ENCODE data around the gene ACSS2. TPM values are rescaled to one million over a fixed set of nuclear protein-coding genes. Genes with fewer than 3 reads are reported as not detected.

ACSS2 gene
- total RNA-seq, 3 donors from 2014 or later = 191 to 479 (median 302) TPM

GRCh38 chr20:34907616-34908469 lies 31.4 kb downstream of the ACSS2 start:
- no peaks in the 10 kb centered on the region for H3K36me3 ChIP-seq (ENCODE audit: low read depth)
- no peak for TF ChIP-seq CTCF (IDR thresholded peaks at IDR 0.05)
- H3K4me3 ChIP-seq = no peak overlapping the region
- ATAC-seq = peak; percentile 88
- H3K4me1 ChIP-seq (ENCODE audit: low read depth) = peaks cover 41% of the 10 kb centered on the region
- no peaks in the 10 kb centered on the region for H3K9me3 ChIP-seq
- peak in 2 of 3 donors; percentile 62 to 76 for DNase-seq
- intact Hi-C loops (cut with DNase I, micrococcal nuclease) = no loop called here

- Histone ChIP-seq H3K9me3 (no peaks in the 10 kb centered on the region), H3K36me3 (ENCODE audit: low read depth) (no peaks in the 10 kb centered on the region), H3K4me1 (ENCODE audit: low read depth) (peaks cover 34% of the 10 kb centered on the region), H3K4me3 (no peak overlapping the region)
- no peak for TF ChIP-seq CTCF (IDR thresholded peaks at IDR 0.05)
- intact Hi-C loops (cut with DNase I, micrococcal nuclease) = no loop called here
- DNase-seq = peak in 1 of 3 donors; percentile 28
- ATAC-seq = no peak
Measured at GRCh38 chr20:34915131-34915530, 38.7 kb downstream of the ACSS2 start.

- intact Hi-C loops (cut with DNase I, micrococcal nuclease) = no loop called here
- H3K36me3 ChIP-seq (ENCODE audit: low read depth) = no peaks in the 10 kb centered on the region
- peak; percentile 50 for ATAC-seq
- DNase-seq = peak in 1 of 3 donors; percentile 53
- H3K4me1 ChIP-seq (ENCODE audit: low read depth) = peaks cover 34% of the 10 kb centered on the region
- H3K4me3 ChIP-seq = no peak overlapping the region
- no peak for TF ChIP-seq CTCF (IDR thresholded peaks at IDR 0.05)
- no peaks in the 10 kb centered on the region for H3K9me3 ChIP-seq
Measured at GRCh38 chr20:34915749-34916455, 39.5 kb downstream of the ACSS2 start.

- ATAC-seq (peak; percentile 91), DNase-seq (peak in 1 of 3 donors; percentile 67)
- Histone ChIP-seq H3K9me3 (no peaks in the 10 kb centered on the region), H3K36me3 (ENCODE audit: low read depth) (no peaks in the 10 kb centered on the region), H3K4me1 (ENCODE audit: low read depth) (peaks cover 32% of the 10 kb centered on the region), H3K4me3 (no peak overlapping the region)
- no peak for TF ChIP-seq CTCF (IDR thresholded peaks at IDR 0.05)
- intact Hi-C loops (cut with DNase I, micrococcal nuclease) = no loop called here
Measured at GRCh38 chr20:34916774-34917354, 40.5 kb downstream of the ACSS2 start.

- no peak overlapping the region for H3K4me3 ChIP-seq
- intact Hi-C loops (cut with DNase I, micrococcal nuclease) = no loop called here
- no peak for DNase-seq
- TF ChIP-seq CTCF (IDR thresholded peaks at IDR 0.05) = no peak
- H3K9me3 ChIP-seq = no peaks in the 10 kb centered on the region
- peaks cover 18% of the 10 kb centered on the region for H3K4me1 ChIP-seq (ENCODE audit: low read depth)
- no peak for ATAC-seq
- H3K36me3 ChIP-seq (ENCODE audit: low read depth) = peaks cover 5% of the 10 kb centered on the region
Measured at GRCh38 chr20:34920055-34920454, 43.6 kb downstream of the ACSS2 start.

All from mucosa of descending colon (tissue), 3 donors.